Kidney glomerular epithelial cell (primary cell): ENCODE data around the gene MOK.
A peak's percentile ranks its signal among the peaks of the same experiment; 100 is the strongest.
"Not testable (repeated sequence)": the region's sequence is repeated elsewhere in the genome, so short reads cannot be mapped to it uniquely, and the experiment has no call there.

ENCODE experiments used
- DNase-seq: peaks from one replicate; lab custom pipeline; 2025; lab: John Stamatoyannopoulos, UW

MOK gene

DNA sequence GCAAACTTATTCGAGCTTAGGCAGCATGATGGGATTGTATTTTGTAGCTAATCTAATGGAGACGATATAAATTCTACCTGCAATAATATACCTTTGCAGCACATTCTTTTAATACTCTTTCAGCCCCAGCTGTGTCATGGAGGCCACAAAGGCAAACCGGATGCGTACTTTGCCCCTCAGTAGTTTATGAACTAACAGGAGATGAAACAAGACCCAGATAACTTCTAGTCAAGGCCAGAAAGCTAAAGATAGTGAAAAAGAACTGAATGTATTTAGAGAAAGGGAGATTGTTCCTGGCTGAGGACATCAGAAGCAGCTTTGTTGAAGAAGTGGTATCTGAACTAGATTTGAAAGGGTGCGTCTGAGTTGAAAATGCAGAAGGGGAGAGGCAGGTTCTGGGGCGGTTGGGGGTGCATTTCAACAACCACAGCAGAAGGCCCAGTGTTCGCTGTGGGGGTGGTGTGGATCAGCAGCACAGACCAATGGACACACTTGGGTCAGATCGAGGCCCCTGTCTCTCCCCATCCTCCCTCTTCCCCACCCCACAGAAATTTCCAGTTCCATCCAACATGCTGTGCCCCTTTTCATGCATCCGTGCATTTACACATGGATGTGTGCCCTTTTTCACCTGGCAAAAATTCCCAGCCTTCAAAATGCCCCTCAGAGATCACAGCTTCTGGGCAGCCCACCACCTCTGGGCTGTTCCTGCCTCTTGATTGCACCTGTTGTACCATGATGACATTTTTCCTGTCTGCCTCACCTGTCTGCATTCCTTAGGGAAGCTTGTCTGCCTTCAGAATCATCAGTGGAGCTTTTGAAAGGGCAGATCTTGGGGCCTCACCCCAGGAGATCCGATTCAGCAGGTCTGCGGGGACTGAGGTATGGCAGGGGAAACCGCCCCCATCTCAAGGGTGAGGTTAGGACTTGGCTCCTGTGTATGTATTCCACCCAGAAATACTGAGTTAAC, 16.8 kb upstream of the MOK start:
- no peak for DNase-seq

DNA sequence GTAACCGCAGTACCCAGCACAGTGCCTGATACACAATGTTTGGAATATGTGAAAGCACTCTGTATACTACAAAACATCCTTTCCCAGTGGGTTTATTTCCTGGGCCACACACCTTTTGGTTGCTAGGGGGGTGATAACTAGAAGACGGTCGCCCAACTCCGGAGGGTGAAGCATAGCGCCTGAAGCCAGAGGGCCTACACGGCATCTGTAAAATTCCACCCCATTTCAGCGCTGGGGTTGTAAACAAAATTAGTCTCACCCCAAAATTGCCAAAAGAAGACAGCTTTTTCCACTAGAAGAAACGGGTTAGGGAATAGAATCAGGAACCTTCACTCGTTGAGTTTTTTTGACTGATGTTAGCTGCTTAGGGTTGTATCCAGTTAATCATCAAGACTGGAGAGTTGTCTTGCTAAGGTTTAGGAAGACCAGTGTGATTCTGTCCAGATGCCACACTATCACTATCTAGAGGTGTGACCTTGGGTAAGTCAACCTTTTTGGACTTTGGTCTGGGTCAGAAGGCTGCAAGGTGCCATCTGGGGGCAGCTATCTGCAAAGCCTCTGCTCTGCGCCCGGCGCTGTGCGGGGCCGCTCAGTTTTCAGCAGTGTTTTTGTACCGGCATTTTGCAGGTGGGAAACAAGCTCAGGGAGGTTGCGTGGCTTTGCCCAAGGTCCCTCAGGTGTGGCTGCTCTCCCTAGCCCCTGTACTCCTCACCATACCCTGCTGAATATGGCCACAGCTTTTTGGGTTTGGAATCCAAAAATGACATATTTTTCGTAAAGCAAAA, 15.9 kb upstream of the MOK start:
- DNase-seq: no peak

DNA sequence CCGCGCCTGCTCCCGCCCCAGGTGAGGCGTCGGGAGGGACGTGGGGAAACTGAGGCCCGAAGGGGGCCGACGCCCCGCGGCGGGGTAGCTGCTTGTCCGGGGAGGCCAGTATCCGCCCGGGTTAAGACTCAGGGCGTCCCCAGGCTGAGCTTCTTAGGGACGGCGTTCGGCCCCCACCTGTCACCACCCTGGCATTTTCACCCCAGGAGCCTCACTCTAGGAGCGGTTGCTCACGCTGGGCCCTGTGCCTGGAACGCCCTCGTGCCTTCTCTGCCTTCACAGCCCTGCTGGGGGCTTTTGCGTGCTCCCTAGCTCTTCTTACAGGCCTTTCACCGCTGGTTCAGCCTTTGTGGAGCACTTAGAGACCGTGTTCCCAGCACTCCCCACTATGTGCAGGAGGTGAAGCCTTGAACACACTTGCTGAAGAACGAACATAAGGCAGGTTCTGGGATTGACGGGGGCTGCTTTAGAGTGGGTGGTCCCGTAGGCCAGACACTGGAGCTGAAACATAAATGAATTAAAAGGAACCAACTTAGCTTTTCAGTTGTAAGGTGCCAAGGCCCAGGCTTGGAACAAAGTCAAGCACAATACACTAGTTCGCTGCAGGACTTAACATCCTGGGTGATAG, 15.2 kb upstream of the MOK start:
- DNase-seq: no peak

DNA sequence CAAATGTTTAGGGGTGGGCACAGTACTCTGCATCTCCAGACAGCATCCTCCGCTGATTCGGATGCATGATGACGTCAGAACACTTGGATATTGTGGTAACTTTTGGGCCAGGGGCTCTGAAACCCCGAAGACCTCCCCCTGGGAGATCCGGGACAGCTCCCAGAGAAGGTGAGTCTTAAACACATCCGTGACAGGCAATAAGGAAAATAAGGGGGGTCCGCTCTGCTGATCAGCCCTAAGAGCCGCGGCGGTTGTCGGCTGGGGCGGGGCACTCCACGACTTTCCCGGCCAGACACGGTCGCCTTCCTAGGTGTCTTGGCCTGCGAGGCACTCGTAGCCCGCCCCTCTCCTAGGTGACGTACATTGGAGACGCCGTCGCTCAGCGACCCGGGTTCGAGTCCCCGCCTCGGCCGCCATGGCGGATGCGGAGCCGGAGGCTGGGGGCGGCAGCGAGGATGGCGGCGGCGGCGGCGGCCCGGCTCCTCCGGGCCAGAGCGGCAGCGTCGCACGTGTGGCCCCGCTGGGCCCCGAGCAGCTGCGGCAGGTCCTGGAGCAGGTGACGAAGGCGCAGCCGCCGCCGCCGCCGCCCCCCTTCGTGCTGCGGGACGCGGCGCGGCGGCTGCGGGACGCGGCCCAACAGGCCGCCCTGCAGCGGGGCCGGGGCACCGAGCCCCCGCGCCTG, 14.5 kb upstream of the MOK start, which contains the start of gene ZNF839:
ZNF839 (plus strand) TSS at position 396 of the 682 bp plus-strand sequence; CDS start at position 416, 20 bp downstream.
- DNase-seq: peak; percentile 65

DNA sequence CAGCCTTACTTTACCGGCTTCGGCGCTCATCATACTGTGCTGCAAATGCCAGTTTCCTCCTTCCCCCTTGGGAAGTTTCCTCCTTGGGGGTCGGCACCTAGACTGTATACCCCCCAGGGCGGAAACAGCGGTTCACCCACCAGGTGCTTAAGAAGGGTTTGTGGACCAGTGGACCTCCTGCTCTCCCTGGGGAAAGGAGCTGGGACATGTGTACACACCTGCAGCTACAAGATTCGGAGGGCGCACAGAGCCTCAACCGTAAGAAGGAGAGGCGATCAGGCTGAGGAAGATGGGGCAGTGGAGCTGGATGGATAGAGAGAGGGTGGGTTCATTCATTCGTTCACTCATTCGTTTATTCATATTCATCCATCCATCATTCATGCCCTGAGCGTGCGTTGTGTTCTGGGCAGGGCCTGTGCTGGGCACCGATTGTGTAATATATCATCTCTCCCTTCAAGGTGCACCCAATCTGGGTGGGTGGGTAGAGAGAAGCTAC, 13.9 kb upstream of the MOK start:
- DNase-seq: no peak

DNA sequence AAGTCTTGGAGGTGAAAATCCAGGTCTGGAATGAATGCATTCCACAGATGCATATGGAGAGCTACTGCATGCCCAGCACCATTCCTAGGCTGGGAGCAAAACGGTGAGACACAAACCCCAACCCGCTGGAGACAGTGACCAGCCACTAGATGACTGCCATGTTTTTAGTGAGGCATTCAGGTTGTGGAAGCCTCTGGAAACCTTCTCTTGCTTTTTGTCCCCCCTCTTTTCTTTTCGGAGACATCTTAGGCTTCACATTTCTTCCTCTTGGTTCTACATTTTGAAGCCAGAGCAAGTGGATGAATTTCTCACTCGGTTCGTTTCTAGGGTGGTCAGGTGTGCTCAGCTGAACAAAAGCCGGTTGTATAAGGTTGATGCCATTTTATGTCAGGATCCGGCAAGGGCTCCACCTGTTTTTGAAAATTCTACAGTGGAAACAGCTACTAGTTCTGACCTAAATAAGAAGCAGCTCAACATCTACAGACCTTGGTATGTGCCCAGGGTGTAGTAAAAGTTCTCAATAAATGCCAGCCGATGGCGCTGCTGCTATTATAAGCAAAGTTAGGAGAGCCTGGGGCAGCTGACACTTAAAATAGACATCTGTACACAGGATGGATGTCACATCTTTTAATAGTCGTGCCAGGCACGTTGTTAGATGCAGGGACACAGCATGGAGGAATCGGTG, 12.7 kb upstream of the MOK start:
- DNase-seq: no peak

DNA sequence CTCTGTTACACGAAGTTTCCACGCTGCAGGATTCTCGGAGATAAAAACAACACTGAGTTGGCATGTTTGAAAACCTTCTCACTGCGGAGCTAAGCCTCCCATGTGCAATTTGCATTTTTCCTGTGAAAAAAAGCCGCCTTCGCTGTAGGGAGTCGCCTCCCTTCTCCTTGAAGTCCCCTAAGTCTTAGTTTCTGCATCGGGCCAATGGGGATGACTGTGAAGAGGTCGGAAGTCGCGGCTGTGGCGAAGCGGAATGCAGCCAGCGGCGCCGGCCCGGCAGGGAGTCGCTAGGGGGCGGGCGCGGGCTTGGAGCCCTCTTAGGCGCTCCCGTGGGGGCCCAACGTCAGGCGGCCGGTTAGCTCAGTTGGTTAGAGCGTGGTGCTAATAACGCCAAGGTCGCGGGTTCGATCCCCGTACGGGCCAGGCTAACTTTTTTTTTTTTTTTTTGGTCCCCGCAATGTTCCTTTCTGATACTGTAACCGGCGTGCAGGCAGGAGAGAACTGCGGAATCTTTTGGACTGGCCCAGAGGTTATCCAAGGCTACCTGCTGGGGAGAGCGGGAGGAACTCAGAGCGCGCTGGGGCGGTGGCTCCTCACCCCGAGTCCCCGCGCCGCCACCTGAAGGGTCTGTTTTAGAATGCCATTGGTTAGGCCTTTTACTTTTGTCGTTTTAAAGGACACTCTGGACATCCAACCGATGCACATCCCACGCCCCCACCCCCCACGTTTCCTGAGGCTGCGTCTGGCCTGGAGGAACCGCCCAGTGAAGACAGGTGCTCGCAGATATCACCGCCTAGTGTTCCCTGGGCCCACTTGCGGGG, 12.0 kb upstream of the MOK start:
- peak; percentile 82 for DNase-seq

DNA sequence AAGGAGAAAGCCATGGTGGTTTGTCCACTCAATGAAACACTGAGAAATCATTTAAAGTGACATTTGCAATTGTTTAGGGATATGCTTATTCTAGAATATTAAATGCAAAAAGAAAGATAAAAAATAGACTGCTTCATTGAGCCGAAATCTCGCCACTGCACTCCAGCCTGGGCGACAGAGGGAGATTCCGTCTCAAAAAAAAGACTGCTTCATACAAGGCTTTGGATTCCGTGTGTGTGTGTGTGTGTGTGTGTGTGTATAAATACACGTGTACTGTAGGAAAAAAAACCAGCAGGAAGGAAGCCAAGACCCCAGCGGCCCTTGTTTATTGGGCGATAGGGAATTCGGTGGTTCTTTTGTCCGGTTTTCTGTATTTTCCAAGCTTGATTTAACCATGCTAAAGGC, 11.4 kb upstream of the MOK start:
- peak; percentile 82 for DNase-seq

DNA sequence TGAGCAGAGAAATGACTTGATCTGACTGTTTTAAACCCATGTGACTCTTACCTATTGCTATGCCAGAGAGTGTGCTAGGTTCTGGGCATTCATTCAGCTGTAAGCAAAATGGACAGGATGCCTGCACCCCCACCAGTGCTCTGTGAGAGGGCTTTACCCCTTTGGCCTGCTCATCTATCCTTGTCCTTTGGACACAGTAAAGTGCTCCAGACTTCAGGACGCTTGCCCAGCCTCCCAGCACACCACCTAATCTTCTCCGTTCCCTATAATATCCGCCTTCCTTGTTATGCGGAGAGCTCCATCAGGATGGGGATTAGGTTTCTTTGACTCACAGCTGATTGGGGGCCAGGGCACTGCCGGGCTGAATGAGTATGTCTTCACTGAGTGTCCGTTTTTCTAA, 10.2 kb upstream of the MOK start:
- no peak for DNase-seq

DNA sequence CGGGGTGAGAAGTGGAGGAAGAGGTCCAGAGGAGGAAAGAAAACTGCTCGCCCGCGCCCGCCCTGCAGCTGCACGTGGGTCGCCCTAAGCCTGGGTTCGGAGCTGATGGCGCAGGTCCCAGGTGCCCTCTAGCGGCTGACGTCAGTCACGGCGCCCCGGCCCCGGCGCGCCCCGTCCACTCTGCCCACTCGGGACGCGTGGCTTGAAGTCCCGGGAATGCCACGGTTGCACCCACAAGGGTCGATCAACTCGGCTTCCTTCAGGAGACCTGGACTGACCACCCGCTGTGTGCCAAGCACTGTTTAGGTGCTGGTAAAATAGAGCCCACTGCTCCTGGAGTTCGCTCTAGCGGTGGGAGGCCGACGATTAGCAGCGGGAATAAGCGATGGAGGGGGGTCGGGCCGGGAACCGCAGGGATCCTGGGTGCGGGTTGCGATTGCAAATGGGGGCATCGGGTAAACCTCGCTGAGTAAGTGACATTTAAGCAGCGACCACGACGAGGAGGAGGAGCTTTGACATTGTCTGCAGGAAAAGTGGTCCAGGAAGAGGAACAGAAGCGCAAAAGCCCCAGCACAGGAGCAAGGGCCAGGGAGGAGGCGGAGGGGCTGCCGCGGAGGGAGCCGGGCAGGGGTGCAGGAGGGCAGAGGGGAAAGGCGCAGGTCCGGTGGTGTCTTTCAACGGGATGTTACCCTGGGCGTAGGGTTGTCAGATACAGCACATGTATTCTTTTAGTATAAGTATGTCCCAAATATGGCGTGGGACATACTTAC, 9.5 kb upstream of the MOK start:
- peak; percentile 61 for DNase-seq

DNA sequence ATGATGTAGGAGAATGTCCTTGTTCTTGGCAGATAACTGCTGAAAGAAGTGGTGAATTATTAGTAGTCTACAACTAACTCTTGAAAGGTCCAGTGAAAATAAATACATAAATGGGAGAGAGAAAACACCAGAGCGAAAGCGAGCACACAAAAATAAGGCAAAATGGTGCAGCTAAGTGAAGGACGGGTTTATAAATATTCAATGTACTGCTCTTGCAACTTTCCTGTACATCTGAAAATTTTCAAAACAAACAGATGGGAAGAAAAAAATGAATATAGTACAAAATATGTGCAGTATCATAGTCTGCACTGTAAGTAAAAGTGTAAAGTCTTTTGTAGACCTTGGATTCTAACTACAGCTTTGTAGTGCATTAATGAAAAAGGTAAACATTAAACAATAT, 1.3 kb downstream of the MOK start:
- DNase-seq: no peak

DNA sequence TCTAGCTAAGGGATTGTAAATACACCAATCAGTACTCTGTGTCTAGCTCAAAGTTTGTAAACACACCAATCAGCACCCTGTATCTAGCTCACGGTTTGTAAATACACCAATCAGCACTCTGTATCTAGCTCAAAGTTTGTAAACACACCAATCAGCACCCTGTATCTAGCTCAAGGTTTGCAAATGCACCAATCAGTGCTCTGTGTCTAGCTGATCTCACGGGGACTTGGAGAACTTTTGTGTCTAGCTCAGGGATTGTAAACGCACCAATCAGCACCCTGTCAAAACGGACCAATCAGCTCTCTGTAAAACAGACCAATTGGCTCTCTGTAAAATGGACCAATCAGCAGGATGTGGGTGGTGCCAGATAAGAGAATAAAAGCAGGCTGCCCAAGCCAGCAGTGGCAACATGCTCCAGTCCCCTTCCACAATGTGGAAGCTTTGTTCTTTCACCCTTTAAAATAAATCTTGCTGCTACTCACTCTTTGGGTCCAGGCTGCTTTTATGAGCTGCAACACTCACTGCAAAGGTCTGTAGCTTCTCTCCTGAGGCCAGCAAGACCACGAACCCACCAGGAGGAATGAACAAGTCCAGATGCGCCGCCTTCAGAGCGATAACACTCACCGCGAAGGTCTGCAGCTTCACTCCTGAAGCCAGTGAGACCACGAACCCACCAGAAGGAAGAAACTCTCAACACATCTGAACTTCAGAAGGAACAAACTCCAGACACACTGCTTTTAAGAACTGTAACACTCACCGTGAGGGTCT, 6.5 kb downstream of the MOK start:
- not testable (repeated sequence) for DNase-seq

DNA sequence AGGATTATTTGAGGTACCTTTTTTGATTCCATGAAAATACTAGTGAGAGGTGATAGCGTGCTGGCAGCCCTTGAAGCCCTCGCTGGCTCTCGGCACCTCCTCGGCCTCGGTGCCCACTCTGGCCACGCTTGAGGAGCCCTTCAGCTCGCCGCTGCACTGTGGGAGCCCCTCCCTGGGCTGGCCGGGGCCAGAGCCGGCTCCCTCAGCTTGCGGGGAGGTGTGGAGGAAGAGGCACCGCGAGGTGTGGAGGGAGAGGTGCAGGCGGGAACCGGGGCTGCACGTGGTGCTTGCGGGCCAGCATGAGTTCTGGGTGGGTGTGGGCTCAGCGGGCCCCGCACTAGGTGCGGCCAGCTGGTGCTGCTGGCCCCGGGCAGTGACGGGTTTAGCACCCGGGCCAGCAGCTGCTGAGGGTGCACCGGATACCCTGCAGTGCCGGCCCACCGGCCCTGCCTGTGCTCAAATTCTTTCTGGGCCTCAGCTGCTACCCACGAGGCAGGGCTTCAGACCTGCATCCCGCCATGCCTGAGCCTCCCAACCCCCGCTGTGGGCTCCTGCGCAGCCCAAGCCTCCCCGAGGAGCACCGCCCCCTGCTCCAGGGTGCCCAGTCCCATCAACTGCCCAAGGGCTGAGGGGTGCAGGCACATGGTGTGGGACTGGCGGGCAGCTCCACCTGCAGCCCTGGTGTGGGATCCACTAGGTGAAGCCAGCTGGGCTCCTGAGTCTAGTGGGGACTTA, 7.4 kb downstream of the MOK start:
- no peak for DNase-seq

DNA sequence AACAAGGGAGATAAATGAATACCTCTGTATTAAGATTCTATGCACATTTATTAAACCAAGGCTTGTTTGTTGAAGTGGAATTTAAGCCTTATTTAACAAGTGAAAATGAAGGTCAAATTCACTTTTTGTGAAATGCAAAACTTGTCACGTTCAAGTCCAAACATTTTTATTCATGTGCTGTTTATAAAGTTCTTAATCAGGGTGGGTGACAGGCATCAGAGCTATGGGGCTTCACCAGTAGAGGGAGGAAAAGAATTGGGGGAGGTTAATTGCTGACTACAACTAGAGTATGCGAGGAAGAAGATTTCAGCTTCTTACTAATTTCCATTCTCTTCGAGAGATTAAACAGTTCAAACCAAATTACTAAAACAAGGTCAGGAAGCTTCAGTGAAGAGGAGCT, 9.7 kb downstream of the MOK start:
- no peak for DNase-seq

DNA sequence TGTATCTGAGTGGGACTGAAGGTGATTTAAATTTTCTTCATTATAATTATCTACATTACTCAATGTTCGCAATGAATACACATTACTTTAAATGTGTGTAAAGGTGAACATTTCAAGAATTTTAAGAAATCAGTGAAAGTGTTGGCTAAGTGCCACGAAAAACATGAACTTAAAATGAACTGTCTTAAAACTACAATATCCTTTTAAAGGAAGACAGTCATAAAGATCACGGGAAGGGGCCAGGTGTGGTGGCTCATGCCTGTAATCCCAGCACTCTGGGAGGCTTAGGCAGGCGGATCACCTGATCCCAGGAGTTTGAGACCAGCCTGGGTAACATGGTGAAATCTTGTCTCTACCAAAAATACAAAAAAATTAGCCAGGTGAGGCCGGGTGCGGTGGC, 11.2 kb downstream of the MOK start:
- peak; percentile 34 for DNase-seq

DNA sequence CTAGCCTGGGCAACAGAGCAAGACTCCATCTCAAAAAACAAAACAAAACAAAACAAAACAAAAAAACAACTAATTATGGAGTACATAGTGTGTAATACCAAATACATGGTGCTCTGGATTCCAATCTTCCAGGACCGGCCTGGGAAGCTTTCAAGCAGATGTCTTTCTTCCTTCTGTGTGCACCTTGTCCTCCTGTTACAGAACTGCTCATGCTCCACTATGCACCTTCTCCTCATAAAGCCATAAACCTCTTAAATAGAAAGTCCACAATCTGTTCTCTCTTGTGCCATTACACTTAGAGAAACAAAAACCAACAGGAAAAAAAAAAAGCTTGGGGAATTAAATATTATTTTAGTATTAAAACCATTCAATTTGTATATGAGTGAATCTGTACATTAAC, 12.5 kb downstream of the MOK start:
- DNase-seq: no peak

DNA sequence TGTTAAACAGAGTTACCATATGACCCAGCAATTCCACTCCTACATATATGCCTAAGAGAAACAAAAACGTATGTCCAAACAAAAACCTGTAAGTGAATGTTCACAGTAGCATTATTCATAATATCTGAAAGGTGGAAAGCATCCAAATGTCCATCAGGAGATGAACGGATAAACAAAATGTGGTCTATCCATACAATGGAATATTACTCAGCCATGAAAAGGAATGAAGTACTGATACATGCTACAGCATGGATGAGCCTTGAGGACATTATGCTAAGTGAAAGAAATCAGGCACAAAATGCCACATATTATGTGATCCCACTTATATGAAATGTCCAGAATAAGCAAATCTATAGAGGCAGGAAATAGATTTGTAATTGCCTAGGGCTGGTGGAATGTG, 16.8 kb downstream of the MOK start:
- no peak for DNase-seq

DNA sequence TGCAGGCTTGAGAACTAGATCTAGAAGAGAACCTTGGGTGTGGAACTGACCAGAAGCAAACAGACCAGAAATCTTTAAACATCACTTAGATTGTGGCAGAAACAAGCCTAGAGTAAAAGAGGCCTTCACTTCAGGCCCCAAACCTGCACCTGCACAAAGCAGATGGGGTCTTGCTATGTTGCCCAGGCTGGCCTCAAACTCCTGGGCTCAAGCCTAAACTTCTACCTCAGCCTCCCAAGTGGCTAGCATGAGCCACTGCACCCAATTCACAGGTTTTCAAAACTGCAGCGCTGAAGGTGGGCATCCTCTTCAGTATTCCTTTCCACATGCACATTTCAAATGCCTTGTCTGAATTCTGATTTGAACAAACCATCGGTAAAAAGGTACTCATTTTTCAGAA, 19.9 kb downstream of the MOK start:
- no peak for DNase-seq
